PC-9 (cell line): ENCODE measurements around the gene FBF1.

Experiments
- CTCF ChIP-seq: fragments of 200-600 bp; sonication (generic); conservative IDR thresholded peaks from 2 replicates; pipeline ENCODE4 v1.6.1; 2017; ENCODE audit warnings: mixed run types, antibody characterized with exemption, mild to moderate bottlenecking, moderate library complexity
- EZH2 ChIP-seq: fragments of 200-600 bp; sonication (generic); IDR thresholded peaks from 2 replicates; pipeline ENCODE4 v1.8.0; 2017; ENCODE audit warnings: antibody characterized with exemption, low read depth

- TF ChIP-seq CTCF (no peak), EZH2 (no peak)
Measured at GRCh38 chr17:75909051-75909811, 31.6 kb downstream of the FBF1 start.
